Stimulated activated CD8-positive, alpha-beta memory T cell treated with anti-CD3 and anti-CD28 coated beads, Interleukin-7, amount 100 ng/mL, for 1 hour (primary cell): Measurements from ENCODE around the gene DRD2.

ENCODE experiments used
- DNase-seq, 2 donors: peaks; one replicate each; pipeline ENCODE4 v3.0.0-alpha.2; 2020; ENCODE audit warnings: low read depth in 2 of 2

Gene DRD2

DNA sequence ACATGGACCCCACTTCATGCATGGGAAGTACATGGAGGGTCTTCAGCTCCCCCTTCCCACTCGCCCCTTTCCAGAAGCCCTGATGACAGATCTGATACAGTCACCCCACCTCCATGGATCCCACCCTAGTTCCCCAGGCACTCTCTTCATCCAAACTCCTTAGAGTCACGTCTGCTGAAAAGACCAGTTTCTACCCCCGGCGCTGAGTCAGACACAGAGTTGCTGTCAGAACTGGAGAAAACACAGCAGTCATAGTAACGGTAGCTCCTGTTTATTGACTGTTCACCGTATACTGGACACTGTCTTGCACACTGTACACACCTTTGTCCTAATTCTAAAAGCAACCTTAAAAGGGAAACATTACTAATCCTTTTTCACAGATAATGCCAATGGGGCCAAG lies 29.1 kb downstream of the DRD2 start:
- no peak for DNase-seq

DNA sequence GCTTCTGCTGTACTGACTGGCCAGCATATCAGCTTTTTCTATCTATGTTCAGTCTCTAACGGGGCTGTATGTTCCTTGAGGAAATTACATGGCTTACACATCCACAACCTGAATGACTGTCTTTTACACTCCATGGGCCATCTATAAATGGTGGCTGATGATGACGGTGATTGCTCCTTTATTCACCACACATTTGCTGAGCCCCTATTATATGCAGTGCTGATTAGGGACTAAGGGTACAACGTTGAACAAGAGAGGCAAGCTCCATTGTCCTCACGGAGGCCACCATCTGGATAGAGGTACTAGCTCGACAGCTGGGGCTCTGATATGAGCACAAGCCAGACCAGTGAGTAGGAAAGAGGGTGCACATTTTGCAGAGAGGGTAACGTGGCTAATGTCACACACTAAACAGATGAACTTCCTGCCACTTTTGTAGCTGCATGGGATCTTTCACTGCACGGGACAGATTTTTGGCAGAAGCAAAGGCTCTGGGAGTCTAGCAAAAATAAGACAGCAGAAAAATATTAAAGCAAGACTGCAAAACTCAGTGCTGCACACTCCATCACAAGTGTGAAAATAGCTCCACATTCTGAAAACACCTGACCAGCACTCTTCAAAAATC lies 30.6 kb downstream of the DRD2 start:
- DNase-seq: no peak

DNA sequence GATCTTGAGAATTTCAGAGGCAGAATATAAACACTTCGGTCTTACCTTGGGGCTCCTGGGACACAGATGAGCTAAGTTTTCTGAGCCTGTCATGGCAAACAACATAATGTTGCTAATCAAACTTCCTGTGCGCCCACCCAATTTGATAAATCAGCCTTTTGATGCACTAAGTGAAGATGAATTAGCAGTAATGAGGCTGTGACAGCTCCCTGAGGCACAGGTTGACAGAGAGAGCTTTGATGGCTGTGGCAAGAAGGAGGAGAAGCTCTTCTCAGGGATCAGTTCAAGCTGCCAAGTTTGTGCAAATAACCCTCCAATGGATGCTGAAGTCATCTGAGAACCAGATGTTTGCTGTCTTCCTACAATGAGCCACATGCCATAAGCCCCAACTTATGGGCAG lies 34.4 kb downstream of the DRD2 start:
- no peak for DNase-seq

DNA sequence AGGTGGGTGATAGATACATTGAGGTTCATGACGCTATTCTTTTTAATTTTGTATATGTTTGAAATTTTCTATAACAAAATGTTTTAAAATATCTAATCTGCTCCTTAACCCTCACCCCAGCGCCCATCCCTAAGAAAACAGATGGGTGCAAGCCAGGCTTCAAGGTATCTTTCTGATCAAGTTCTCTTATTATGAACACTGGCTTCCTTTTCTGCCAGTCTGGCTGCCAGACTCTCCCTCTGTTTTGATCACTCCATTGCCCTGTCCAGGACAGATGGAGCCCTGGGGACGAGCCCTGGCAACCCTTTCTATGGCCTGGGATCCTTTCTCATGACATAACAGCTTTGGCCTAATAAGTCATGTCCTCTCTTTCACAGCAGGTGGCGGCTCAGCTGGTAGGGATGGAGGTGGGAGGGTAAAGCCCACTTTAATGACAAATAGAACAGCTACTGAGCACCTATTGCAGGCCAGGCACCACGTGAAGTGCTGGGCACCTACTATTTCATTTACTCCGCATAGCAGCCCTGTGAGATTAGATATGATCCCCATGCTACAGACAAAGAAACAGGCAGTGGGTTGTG lies 38.4 kb downstream of the DRD2 start:
- DNase-seq: no peak

DNA sequence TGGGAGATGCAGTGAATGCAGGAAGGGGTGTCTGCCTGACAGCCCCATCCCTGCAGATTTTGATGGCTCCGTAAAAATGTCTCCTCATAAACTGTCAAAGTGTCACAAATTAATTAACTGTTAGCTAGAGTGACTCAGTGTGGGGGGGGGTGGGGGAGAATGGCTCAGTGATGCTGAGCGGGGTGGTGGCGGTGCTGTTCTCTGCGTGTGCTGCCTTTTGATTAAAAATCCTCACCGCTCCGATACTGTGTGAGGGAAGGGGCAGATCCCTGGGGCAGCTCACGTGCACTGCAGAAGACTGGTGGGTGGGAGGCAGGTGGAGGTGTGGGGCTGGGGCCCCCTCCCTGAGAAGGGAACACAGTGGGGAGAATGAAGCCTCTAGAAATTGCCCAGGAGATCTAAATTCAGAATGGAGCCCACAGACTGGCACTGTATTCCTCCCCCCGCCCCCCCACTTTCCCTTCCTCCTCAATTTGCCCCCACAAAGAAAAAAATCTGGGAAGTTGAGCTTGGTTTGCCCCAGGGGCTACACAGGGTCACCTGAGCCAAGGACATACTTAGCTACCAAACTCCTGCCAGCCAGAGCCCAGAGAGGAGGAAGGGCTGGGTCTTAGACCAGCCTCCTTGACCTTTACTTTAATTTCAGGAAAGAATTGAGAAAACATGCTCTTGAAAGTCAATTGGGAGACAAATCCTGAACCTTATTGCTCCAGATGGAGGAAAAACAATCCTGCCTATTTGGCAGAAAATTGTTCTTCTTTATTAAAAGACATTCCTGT lies 39.8 kb downstream of the DRD2 start:
- no peak for DNase-seq

DNA sequence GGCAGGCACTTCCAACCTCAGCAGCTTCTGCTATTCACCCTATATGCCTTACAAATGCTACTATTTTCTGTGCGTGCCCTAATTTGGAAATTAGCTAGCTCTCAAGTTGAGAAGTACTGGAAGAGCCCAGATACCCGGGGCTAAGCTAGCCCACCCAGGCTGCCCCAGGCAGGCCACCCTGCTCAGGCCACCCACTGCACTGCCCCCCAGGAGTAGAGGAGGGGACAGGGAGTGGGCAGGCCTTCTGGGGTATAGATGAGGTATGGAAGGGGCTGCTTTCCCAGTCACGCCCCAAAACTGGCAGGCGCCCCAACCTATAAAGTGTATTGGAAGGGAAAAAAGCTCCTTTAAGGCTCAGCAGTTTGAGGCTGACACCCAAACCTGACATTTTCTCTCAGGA lies 43.5 kb downstream of the DRD2 start:
- no peak for DNase-seq

DNA sequence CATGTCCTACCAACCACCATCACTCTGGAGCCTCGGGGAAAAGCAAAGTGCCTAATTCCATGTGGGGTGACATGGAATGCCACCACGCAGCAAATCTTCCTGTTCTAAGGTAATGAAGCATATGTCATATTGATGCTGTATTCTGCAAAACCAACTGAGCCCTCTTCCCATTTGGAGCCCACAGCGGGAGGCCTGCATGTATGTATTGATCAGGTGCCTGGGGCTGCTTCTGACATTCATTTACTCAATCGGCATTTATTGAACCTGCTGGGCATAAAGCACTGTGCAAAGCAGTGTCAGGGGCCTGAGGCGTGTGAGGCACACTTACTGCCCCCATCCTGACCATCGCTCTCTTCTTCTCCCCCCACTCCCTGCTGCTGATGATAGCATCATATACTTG lies 48.5 kb downstream of the DRD2 start:
- DNase-seq: no peak

DNA sequence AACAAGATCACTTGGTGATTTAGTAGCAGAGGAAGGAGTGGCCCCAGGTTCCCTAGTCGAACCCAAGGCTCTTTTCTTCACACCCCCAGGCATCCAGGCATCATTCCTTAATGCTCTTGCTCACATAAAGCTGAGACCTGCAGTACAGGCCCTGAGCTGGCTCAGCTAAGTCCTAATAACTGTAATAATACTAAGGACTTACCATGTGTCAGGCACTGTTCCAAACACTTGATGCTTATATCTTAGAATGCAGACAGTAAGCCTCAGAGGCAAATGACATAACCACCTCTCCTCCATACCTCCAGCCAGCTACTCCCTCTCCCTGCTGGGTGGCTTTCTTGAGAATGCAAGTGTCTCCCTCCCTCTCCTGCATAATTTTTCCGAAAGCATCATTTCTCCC lies 54.4 kb downstream of the DRD2 start:
- no peak for DNase-seq

DNA sequence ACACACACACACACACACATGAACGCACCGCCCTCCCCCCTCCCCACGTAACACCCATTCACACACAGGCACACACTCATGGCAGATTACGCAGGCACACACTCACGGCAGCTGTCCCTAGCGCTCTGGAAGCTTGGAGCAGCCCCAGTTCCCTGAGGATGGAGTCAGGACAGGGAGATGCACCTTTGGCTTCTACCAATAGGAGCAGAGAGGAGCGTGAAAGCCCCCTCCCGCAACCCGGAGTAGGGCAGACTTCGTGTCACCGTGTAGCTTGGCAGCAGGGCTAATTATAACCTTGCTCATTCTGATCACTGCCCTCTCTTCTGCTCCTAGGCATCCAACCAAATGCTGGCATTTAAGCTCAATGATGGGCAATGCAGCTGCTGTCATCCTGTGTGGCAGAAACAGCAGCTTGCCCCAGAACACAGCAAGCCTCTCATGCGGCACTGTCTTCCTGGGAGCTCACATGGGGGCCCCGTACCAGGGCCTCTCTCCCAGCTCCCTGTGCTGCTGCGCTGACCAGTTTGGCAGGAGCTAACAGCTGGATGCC lies 55.7 kb downstream of the DRD2 start:
- no peak for DNase-seq

DNA sequence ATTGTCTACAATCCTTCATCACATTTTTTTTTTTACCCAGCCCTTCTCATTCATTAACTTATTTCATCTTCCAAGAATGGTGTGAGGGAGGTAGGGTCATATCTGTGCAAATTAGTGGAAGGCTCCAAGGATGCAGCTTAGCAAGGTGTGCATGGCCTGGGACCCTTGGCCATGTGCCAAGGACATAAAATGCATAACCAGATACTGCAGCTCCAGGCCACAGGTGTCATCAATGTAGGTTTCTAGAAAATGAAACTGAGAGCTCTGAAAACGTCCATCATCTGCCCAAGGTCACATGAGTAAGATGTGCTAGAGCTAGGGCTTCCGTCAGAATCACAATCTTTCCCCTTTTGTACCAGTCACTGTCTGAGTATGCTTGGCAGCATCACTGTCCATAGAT lies 57.8 kb downstream of the DRD2 start:
- no peak for DNase-seq

DNA sequence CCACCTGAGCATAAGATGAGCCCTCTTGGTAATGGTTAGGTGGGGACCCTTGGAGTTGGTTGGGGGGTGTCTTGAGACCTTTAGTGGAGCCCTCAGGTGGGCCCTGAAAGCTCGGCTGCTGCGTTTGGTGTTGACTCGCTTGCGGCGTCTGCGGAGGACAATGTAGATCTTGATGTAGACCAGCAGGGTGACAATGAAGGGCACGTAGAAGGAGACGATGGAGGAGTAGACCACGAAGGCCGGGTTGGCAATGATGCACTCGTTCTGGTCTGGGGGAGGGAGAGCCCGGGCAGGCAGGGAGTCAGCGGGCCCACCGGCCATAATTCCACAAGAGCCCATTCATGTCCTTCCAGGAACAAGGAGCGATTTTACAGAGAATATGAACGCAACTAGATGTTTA lies 59.9 kb downstream of the DRD2 start:
- no peak for DNase-seq

DNA sequence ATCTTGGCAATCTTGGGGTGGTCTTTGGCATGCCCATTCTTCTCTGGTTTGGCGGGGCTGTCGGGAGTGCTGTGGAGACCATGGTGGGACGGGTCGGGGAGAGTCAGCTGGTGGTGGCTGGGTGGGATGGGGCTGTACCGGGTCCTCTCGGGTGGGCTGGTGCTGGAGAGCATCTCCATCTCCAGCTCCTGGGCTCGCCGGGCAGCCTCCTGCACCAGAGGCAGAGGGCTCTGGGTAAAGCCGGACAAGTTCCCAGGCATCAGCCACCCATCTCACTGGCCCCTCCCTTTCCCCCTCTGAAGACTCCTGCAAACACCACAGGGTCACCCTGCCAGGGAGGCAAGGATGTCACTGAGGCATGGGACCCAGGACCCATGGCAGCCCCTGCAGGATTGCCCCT lies 62.5 kb downstream of the DRD2 start:
- DNase-seq: no peak

DNA sequence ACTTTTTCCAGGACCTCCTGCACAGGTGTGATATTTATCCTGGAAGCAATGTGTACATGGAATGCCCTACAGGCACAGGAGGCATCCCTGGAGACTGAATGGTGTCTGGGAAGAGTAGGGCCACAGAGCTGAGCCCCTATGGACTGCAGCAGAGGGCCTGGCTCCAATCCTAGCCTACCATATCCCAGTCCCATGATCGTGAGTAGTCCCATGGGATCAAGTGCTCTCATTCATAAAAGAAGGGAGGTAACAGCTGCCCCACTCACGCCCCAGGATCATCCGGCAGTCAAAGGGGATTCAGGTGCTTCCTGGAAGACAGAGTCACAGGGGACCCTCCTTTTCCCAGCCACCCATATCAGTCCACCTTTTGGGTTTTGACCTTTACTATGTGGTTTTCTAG lies 63.7 kb downstream of the DRD2 start:
- DNase-seq: no peak

DNA sequence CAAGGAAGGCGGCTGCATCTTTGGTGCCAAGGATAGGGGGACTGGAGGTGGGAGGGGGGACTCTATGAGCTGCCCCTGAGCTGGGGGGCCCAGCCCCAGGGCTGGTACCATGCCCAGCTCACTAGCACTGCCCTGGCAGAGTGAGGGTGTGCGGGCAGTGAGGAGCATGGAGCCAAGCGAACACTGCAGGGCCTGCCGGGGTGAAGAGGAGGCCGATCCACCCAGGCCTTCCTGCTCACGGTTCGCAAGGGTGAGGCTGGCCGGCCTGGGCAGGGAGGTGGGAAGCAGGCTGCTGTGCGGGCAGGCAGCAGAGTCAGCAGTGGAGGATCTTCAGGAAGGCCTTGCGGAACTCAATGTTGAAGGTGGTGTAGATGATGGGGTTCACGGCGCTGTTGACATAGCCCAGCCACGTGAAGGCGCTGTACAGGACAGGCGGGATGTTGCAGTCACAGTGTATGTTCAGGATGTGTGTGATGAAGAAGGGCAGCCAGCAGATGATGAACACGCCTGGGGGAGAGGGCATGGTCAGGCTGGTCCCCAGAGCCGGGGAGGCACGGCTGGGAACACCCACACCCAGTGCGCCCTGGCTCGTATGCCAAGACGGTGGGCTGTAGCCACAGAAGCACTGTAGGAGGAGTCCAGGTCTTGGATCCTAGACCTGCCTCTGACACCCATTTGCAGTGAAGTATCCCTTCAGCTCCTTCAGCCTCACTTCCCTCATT lies 64.6 kb downstream of the DRD2 start:
- no peak for DNase-seq

DNA sequence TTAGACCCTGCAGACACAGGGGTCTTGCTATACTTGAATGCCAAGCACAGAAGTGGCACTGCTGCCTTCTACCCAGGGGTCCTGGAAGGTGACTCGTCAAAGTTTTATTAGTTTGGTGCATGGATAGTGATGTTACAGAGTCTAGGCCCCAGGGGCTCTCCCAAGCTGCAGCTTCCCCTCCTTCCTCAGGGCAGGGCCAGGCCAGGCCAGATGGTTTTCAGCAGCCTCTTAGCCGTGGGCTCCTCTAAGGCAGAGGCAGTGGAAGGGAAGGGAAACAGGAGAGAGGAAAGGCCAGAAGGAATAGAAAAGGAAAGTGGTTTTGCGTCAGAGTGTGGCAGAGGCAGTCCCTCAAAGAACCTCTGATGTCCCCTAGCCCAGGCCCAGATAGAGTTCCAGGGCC lies 65.7 kb downstream of the DRD2 start:
- DNase-seq: no peak

DNA sequence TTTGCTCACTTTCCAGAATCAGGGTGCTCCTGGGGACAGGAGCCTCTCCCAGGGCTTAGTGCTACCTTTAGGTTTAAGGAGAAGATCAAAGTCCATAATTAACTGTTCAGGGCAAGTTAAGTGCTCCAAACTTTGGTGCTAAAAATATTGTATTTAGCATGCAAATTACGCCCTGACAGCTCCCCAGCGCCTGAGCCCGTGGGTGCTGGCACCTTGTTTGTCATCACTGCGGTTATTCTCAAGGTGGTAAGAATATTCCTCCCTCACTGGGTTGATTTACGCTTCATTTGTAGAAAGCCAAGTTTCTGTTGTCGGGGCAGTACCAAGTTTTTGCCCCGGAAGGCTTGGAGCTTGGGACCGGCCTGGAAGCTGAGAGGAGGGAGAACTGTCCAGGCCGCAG lies 66.3 kb downstream of the DRD2 start:
- no peak for DNase-seq

DNA sequence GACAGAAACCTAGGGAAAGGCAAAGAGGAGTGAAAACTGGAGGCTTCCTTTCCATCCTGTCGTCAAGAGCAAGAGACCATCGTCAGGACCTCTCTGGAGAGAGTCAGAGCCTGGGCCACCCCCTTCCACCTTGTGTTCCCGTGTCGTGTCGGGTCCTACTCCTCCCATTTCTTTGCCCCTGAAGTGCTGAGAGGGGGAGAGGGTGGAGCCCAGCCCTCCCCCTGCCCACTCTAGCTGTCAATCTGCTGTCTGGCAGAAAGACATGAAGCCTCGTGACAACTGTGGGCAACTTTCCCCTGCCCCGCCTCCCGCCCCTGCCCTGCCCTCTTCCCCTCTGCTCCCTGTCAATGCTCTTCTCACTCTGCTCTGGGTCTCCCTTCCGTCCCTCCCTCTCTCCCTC lies 67.0 kb downstream of the DRD2 start:
- no peak for DNase-seq

DNA sequence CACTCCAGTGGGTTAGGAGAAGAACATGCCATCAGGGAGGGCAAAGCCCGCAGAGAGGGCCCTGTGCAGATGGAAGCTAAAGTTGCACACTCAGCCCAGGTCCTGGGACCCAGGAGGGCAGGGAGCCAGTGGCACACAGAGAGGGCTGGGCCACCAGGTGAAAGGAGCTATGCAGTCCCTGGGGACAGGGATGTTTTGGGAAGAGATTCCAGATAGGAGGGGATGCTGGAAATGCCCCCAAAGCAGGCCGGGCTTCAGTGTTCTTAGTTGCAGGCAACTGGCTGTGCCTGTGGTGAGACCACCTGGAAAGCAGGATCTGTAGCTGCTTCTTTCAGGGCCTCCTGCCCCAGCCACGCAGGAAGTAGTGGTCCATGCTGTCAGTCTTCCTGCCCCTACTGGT lies 68.0 kb downstream of the DRD2 start:
- DNase-seq: no peak

DNA sequence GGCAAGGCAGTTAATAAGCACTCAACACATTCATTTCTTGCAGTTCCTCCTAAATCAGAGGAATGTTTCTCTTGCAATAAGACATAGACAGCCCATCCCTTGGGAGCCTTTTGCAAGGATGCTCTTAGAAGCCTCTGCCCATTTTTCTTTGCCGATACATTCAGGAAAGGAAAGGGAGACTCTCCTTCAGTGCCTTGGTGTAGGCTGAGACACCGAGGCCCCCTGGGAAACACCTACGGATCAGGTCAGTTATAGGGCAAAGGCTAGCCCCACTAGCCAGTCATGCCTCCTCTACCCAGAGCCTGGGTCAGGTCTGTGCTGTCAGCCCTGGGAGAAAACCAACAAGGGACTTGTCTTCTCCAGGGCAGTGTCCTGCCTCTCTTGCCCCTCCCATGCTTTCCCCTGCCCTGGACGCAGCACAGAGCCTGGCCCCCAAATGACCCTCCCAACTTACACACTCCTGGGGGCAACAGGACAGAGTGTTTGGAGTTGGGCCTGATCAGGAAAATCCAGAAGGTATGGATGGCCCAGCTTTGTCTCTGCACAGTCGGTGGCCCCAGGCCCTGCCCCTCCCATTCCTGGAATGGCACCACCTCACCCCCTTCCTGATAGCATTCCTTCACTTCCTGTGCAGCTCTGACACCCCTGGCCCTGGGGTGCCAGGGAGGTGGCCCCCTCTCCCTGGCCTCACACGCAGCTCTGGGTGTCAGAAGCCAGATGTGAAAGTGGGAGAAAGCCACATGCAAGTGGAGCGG lies 69.3 kb downstream of the DRD2 start:
- DNase-seq: no peak

DNA sequence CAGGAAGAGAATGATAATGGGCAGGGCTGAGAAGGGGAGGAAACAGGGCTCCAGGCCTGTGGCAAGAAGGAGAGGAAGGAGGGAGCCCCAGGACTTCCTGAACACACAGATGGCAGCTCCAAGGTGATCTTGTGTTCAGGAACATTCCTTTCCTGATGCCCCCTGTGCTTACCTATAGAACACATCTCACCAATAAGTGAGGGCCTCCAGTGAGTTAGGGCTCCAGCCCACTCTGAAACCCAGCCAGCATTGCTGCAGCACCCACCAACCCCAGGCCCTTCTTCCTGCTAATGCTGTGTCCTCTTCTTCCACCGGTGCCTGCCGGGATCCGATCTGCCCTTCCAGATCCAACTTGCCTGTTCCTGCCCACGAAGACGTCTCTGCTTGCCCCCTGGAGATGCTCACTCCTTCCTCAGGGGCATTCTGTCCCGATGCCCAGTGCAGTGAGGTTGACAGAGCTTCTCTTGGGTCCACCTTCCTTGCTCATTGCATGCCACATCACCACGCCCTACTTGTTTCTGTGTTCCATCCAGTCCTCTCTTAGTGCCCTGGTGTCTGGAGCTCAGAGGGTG lies 70.3 kb downstream of the DRD2 start:
- no peak for DNase-seq

DNA sequence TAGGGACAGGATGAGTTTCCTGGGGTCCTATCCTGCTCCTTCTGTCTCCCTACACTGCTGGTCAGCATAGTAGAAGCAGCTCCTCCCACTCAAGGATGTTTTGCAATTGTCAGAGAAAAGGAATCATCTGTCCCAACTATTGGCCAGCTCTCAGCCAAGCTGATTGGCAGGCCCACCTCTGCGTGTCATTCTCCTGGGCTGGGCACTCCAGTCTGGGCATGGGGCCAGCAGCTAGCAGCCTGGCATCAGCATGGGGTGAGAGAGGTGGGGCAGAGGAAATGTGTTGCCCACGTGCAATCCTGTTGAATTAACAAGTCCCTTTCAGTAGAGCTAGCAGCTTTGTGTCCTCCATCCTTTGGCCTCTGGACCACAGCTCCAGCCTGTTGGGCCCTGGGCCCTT lies 73.5 kb downstream of the DRD2 start:
- DNase-seq: no peak
